Occipital lobe (tissue), 2 donors: ENCODE results near the gene SNX7. TPM values are rescaled to one million over a fixed set of nuclear protein-coding genes. Genes with fewer than 3 reads are reported as not detected.

Source experiments
- DNase-seq: peaks from one replicate; lab custom pipeline; 2025; lab: John Stamatoyannopoulos, UW
- total RNA-seq: library from RNA; depleted of rRNA; stranded (reverse); fragments of >200 nt; gene quantifications from one replicate; pipeline ENCODE4 v1.2.3, GENCODE V29; 2014

Gene SNX7
- total RNA-seq, 1 donor from 2014 or later = 163 TPM

DNA sequence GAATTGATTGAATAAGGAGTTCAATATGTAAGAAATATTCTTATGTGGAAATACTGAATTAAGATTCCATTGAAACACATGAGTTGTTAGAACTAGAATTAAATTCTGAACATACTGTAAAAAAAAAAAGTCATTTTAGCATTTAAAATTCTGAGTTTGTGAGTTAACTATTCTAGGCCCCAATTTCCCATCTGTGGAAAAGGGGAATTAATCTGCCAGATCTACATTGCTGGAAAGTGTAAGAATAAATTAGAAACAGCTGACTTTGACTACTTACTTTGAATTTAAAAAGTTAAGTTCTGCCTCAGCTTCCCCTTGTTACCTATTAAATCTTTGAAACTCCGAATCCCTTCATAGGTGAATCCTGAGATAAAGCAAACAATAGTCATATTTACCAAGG lies 103.0 kb downstream of the SNX7 start:
- no peak for DNase-seq

DNA sequence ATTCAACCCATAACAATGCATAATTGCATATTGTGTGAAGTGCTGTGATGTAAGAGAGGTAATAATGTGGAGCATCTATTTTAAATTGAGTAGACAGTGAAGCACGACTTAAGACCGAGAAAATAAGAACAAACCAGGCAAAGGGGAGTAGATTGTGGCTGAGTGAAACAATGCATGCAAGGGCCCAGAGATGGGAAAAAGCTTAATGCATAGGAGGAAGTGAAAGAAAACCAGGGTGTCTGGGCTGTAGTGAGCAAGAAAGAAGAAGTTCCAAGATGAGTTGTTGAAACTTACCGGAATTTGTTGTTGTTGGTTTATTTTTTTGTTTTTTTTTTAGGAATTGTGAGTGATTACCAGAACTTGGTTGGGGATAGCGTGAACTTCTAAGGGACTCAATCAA lies 104.7 kb downstream of the SNX7 start:
- DNase-seq = no peak

DNA sequence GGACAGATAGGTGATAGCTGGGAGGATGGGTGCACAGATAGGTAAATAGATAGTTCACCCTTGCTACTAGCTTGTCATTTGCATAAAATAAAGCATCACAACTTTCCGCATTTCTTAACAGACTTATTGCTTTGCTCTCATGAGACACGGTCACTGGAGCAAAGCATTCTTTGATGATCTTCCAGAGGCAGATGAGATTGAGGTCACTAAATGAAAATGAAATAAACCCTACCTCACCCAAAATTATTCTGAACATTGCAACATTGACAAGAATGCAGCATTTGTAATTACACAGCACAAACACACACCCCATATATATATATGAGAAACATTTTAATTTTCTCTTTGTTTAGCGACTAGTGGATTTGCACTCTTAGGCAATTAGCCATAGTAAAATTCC lies 107.6 kb downstream of the SNX7 start:
- DNase-seq = no peak

DNA sequence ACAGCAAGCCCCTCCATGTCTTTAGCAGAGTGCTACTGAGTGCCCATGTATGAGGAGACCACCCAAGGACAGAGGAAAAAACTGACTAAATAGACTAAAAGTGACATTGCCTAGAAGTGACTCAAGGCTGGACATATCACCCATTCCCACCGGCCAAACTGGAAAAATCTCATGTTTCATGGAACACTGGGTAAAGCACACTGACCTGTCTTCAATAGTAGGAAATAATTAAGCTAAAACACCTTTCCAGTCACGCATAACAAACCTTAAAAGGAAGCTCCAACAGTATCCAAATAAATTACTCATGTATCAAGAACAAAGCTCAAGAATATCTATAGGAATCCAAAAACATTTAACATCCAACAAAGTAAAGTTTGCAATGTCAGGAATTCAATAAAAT lies 120.4 kb downstream of the SNX7 start:
- no peak for DNase-seq

DNA sequence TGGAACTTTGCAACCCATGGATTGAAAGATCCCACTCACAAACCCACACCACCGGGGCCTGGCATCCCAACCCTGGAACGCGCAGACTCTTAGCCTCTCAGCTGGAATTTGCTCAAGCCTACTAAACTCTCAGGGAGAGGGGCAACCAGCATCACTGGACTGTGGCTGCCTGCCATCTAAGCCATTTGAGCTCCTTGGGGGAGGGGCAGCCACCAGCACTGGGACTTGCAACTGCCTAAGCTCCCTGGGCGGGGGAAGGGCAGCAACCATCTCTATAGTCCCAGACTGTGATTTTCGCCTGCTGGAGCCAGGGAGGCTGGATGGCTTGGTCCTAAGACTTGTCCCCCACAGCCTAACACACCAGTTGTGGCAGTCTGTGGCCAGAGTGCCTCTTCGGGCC lies 122.3 kb downstream of the SNX7 start:
- no peak for DNase-seq

DNA sequence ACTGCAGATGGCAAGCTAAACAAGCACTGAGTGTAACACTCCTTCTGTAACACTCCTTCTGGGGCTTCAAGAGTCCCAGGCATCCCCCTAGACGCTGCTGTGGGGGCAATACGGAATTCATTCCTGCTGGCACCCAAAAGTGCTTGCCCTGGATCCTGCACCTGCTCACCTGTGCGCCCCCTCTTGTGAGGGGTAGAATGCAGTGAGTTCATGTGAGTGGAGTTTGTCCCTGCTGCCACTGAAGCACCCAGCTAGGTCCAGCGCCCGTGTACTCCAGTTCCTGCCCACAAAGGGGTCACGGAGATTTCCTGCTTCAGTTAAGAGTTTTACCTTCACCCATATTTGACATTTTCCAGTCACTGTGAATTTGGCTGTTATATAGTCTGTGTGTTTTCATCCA lies 130.0 kb downstream of the SNX7 start:
- no peak for DNase-seq

DNA sequence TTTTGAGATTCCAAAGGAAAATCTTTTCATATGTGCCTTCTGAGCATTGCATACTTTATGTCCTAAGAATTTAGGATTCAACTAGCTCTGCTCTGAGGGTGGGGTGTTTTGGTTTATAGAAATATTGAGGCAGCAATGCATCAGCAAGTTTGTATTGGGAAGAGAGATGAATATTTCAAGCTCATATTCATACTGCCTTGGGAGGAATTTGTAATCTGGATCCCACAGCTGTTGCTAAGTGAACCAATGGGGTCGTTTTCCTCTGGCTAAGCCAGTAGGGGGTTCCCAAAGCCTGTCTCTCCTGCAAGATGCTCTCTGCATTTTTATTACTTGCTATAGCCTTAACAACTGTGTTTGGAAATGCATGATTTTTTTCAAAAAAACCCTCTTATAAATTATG lies 130.6 kb downstream of the SNX7 start:
- no peak for DNase-seq

DNA sequence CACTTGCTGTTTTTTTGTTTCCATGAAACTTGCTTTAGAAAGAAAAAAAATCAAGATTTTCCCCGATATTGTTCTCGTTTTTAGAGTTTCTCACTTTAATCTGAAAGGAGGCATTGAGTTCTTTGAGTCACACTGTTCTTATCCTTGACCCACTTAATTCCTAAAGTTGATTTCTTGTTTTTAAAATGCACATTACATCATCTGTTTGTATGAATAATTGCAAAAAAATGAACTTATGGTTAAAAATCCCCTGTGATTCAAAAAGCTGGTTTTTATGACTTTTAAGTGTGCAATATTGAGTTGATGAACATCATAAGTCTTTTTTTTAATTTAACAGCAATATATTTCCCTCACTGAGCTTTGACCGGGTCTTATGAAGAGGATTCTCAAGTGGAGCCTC lies 131.6 kb downstream of the SNX7 start:
- DNase-seq = no peak

DNA sequence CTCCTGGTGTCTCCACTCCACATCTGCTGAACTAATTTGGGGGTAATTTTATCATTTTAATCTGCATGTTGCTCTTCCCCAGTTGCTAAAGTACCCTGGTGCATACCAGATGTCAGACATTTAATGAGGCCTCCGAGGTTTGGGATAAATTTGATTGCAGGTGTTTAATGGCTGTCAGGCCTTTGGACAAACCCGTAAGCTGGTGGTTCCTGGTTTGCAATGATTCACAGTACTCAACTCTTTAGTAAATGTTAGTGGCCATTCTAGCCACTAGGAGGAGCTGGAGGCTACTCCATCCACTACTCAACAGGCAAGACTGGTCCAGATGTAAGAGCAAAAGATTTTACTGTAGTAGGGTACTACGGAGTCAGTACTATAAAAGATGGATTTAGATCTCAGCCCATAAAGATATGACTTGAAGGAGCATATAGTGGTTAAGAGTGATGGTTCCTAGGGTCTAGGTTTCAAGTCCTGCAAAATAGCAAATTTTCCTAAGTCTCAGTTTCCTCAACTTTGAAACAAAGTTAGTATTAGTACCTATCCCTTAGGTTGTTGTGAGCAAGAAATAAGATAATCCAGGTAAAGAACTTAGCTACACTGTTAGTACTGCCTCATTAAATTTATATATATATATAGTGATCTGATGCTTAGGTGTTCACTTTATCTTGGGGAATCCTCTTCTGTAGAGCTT lies 132.8 kb downstream of the SNX7 start:
- DNase-seq = no peak

DNA sequence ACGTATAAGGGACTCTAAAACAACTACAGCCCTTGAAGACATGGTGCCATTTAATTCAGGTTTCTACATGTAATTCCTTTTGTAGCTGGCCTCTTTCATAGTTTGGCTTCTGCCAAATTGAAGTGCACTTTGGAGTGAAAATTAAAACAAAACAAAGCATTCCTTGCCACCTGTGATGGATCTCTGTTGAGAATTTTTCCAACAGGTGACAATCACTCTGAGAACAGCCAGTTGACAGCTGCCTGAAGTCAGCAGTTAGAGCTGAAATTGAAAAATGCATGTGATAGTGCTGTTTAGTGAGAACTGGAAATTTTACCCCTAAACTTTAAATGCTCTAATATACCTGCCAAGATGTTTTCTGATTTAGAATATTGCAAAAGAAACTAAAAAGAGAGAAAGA lies 134.5 kb downstream of the SNX7 start:
- no peak for DNase-seq

DNA sequence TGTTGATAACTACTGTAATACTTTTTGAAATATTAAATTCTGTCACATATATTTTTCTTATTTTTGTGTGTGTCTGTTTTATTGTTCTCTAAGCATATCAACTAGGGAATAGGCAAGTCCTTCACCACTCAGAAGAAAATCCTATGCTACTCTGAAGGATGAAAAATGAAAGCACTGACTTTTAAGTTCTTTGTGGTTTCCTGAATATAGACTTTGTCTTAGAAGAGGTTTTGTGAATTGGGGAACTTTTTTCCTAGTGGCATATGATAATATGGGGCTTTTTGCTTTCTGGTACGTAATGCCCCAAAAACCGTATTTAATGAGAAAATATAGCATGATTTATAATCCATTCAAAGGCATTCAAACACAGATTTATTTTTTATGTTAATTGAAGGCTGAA lies 136.0 kb downstream of the SNX7 start:
- no peak for DNase-seq
